Lung (tissue), 12 donors: ENCODE measurements around the gene SYNGR3. TPM values are rescaled to one million over a fixed set of nuclear protein-coding genes. Genes with fewer than 3 reads are reported as not detected.
A peak's percentile ranks its signal among the peaks of the same experiment; 100 is the strongest.

Source experiments
- ATAC-seq: fragments of 200-7000 bp; cut with Tn5 transposase; one replicate; pipeline ENCODE4 v1.9.1; 2020; ENCODE audit warnings: moderate number of reproducible peaks; ENCODE audit not compliant: insufficient read depth, low FRiP score
- DNase-seq, 3 donors: peaks; one replicate each; pipeline ENCODE4 v3.0.0-alpha.2; 2013 to 2017
- H3K27ac ChIP-seq, 2 donors: one replicate each; pipeline ENCODE4 v1.5.1; 2013; ENCODE audit warnings: mild to moderate bottlenecking in 2 of 2, moderate library complexity in 2 of 2, control low read depth in 1 of 2, inconsistent platforms in 1 of 2, low read depth in 1 of 2, low read length in 1 of 2
- H3K27me3 ChIP-seq, 3 donors: one replicate each; pipeline ENCODE4 v1.5.1; 2013; ENCODE audit warnings: low read length in 2 of 3; ENCODE audit not compliant: control insufficient read depth in 3 of 3, insufficient read depth in 3 of 3
- H3K36me3 ChIP-seq, 4 donors: one replicate each; pipeline ENCODE4 v1.5.1; 2013; ENCODE audit warnings: low read length in 4 of 4, mild to moderate bottlenecking in 1 of 4, moderate library complexity in 1 of 4; ENCODE audit not compliant: control insufficient read depth in 4 of 4, insufficient read depth in 4 of 4
- H3K4me1 ChIP-seq, 5 donors: one replicate each; pipeline ENCODE4 v1.5.1; 2013; ENCODE audit warnings: low read length in 5 of 5, mild to moderate bottlenecking in 2 of 5, moderate library complexity in 1 of 5; ENCODE audit not compliant: control insufficient read depth in 5 of 5, insufficient read depth in 5 of 5
- H3K4me3 ChIP-seq: one replicate; pipeline ENCODE4 v1.5.1; 2013; ENCODE audit warnings: mild to moderate bottlenecking, control low read depth, moderate library complexity
- H3K9ac ChIP-seq, 2 donors: one replicate each; pipeline ENCODE4 v1.5.1; 2013; ENCODE audit warnings: low read length in 2 of 2, control low read depth in 1 of 2; ENCODE audit not compliant: insufficient read depth in 1 of 2
- H3K9me3 ChIP-seq, 4 donors: one replicate each; pipeline ENCODE4 v1.5.1; 2013; ENCODE audit warnings: low read length in 3 of 4, mild to moderate bottlenecking in 1 of 4, moderate library complexity in 1 of 4; ENCODE audit not compliant: control insufficient read depth in 4 of 4, insufficient read depth in 3 of 4
- WGBS, 2 donors: extraction: QIAGEN DNeasy Blood & Tissue Kit; methylation state at CpG; one replicate each; pipeline ENCODE4 v1.1.7; 2013; 5-methylcytosine and 5-hydroxymethylcytosine counted together
- polyA plus RNA-seq, 2 donors: library from polyadenylated mRNA; stranded (reverse); fragments of 200-250 nt; gene quantifications; one replicate each; pipeline ENCODE4 v1.2.1, GENCODE V29; 2013
- total RNA-seq, 2 donors: library from RNA; depleted of rRNA in 1 of 2; stranded (reverse); fragments of >200 nt in 1 of 2; gene quantifications; one replicate each; pipeline ENCODE4 v1.2.1, GENCODE V29; 2014 to 2021
- TF ChIP-seq, protein P1 (sequence below): IDR thresholded peaks from 2 replicates; pipeline ENCODE4 v1.5.1; 2012; ENCODE audit warnings: mild to moderate bottlenecking; ENCODE audit errors: control extremely low read depth, extremely low read depth
- donor health status: control.
- donor health status: control.
- donor health status: Bipolar disorder and iron deficiency.
- donor health status: healthy.
- donor health status: DM: yes; HTN: yes; CAD: no.

Gene SYNGR3
- total and polyA plus RNA-seq, 4 donors = 0.10 to 0.69 (median 0.43) TPM

- TF ChIP-seq, protein P1, sequence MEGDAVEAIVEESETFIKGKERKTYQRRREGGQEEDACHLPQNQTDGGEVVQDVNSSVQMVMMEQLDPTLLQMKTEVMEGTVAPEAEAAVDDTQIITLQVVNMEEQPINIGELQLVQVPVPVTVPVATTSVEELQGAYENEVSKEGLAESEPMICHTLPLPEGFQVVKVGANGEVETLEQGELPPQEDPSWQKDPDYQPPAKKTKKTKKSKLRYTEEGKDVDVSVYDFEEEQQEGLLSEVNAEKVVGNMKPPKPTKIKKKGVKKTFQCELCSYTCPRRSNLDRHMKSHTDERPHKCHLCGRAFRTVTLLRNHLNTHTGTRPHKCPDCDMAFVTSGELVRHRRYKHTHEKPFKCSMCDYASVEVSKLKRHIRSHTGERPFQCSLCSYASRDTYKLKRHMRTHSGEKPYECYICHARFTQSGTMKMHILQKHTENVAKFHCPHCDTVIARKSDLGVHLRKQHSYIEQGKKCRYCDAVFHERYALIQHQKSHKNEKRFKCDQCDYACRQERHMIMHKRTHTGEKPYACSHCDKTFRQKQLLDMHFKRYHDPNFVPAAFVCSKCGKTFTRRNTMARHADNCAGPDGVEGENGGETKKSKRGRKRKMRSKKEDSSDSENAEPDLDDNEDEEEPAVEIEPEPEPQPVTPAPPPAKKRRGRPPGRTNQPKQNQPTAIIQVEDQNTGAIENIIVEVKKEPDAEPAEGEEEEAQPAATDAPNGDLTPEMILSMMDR = no peak
- Histone ChIP-seq H3K4me1 (peaks cover 0 to 17% (median 7%) of the 10 kb centered on the region in 5 donors), H3K9ac (no peak overlapping the region), H3K4me3 (no peak overlapping the region), H3K36me3 (peaks cover 0 to 29% (median 16%) of the 10 kb centered on the region in 4 donors), H3K9me3 (peaks cover 0 to 11% (median 0%) of the 10 kb centered on the region in 4 donors), H3K27me3 (peaks cover 0 to 46% (median 33%) of the 10 kb centered on the region in 3 donors), H3K27ac (no peak overlapping the region)
- WGBS, 2 donors = 48 to 69% methylated on average over 5 of the region's 5 CpGs
- DNase-seq = no peak
- no peak for ATAC-seq
These were observed 7.7 kb upstream of the SYNGR3 start for GRCh38 chr16:1982013-1982433.

- Histone ChIP-seq H3K27ac (peak overlapping the region; percentile 65 to 94), H3K27me3 (peaks cover 0 to 46% (median 33%) of the 10 kb centered on the region in 3 donors), H3K9ac (no peak overlapping the region), H3K9me3 (peaks cover 0 to 5% (median 0%) of the 10 kb centered on the region in 4 donors), H3K4me3 (no peak overlapping the region), H3K4me1 (peaks cover 0 to 17% (median 7%) of the 10 kb centered on the region in 5 donors), H3K36me3 (peaks cover 0 to 22% (median 13%) of the 10 kb centered on the region in 4 donors)
- TF ChIP-seq, protein P1 = no peak
- DNase-seq (no peak), ATAC-seq (no peak)
- 23 to 26% methylated on average over 19 of the region's 19 CpGs for WGBS, 2 donors
These were observed 6.7 kb upstream of the SYNGR3 start for GRCh38 chr16:1982991-1983543.

DNA sequence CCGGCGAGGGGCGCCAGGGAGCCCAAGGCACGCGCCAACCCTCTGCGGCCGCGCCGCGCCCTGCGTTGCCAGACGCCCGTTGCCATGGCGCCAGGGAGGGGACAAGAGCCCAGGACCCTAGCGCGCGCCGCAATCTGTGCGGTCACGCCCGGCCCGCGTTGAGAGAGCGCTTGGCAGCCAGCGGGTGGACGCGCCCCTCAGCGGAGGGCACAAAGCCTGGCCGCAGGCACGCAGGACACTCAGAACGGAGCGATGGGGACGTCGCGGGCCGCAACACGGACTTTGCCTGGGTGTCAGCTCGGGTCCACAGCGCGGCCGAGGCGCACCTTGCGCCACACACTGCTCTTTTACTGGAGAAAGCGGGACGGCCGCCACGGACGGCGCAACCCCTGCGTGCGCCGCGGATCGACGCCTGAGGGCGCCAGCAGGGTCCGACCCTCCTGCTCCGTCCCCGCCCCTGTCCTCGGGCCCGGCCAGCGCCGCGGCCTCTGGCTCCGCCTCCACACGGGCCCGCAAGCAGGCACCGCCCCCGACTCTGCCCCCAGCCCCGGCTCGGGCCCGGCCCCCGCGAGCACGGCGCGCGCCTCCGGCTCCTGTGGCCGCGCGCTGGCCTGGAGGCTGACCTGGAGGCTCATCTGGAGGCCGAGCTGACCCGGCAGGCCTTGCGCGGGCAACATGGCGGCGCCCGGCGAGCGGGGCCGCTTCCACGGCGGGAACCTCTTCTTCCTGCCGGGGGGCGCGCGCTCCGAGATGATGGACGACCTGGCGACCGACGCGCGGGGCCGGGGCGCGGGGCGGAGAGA is 6.0 kb upstream of the SYNGR3 start, which contains the start of gene GFER:
GFER (plus strand) TSS at position 650 of the 803 bp plus-strand sequence; CDS start at position 676, 26 bp downstream.
- DNase-seq (peak; percentile 93 to 96 (median 95)), ATAC-seq (peak; percentile 93)
- WGBS, 2 donors = 0 to 1% methylated on average over 99 to 109 of the region's 109 CpGs
- H3K9me3 ChIP-seq = peaks cover 0 to 2% (median 0%) of the 10 kb centered on the region in 4 donors
- H3K36me3 ChIP-seq = peaks cover 0 to 15% (median 11%) of the 10 kb centered on the region in 4 donors
- H3K27me3 ChIP-seq = peaks cover 0 to 43% (median 37%) of the 10 kb centered on the region in 3 donors
- peaks cover 0 to 17% (median 7%) of the 10 kb centered on the region in 5 donors for H3K4me1 ChIP-seq
- peak within 1 kb of the TSS in 1 of 2 donors; percentile 68 for H3K9ac ChIP-seq
- H3K27ac ChIP-seq = peak within 1 kb of the TSS; percentile 65 to 94
- TF ChIP-seq, protein P1 = peak; percentile 40
- H3K4me3 ChIP-seq = peak within 1 kb of the TSS; percentile 73
